A673 (cell line): ENCODE data around the gene HUS1. TPM values are rescaled to one million over a fixed set of nuclear protein-coding genes. Genes with fewer than 3 reads are reported as not detected.
"Not testable (repeated sequence)": the region's sequence is repeated elsewhere in the genome, so short reads cannot be mapped to it uniquely, and the experiment has no call there.

ENCODE experiments used
- BruUV-seq: library from RNA; stranded (reverse); fragments of 400-500 nt; replicated peaks from 2 replicates; lab custom pipeline; 2021; lab: Mats Ljungman, UMichigan
- CTCF ChIA-PET: fragments of 300-600 bp; sonication (Branson Sonifier 250); formaldehyde crosslinking; loops from one replicate; lab custom pipeline; 2022; ENCODE audit warnings: antibody characterized with exemption; lab: Charles Lee
- POLR2A ChIA-PET: fragments of 300-600 bp; sonication (Branson Sonifier 250); formaldehyde crosslinking; loops from one replicate; lab custom pipeline; 2022; ENCODE audit warnings: antibody characterized with exemption; ENCODE audit not compliant: low non-redundant PET; lab: Charles Lee
- DNase-seq: peaks from one replicate; pipeline ENCODE4 v3.0.0-alpha.2; 2015; ENCODE audit warnings: low spot score
- H3K27ac ChIP-seq: fragments of 200-600 bp; sonication (generic); 2 replicates; pipeline ENCODE4 v1.5.1; 2016; ENCODE audit warnings: mixed run types, low read depth, mild to moderate bottlenecking, mixed read lengths, antibody characterized with exemption, low read length; ENCODE audit not compliant: poor library complexity, severe bottlenecking
- H3K27me3 ChIP-seq: fragments of 200-600 bp; sonication (generic); replicated peaks from 2 replicates; pipeline ENCODE4 v1.6.1; 2017; ENCODE audit warnings: mixed run types, low read depth, mild to moderate bottlenecking, mixed read lengths, antibody characterized with exemption, low read length; ENCODE audit not compliant: insufficient read depth, poor library complexity
- H3K36me3 ChIP-seq: fragments of 200-600 bp; sonication (generic); 2 replicates; pipeline ENCODE4 v1.6.1; 2016; ENCODE audit warnings: mixed run types, mild to moderate bottlenecking, mixed read lengths, antibody characterized with exemption, low read length; ENCODE audit not compliant: insufficient read depth, poor library complexity, severe bottlenecking
- H3K4me1 ChIP-seq: fragments of 200-600 bp; sonication (generic); 2 replicates; pipeline ENCODE4 v1.6.1; 2017; ENCODE audit warnings: mixed run types, mild to moderate bottlenecking, mixed read lengths, antibody characterized with exemption, low read length; ENCODE audit not compliant: insufficient read depth, poor library complexity, severe bottlenecking
- H3K4me3 ChIP-seq: fragments of 200-600 bp; sonication (generic); 2 replicates; pipeline ENCODE4 v1.5.1; 2016; ENCODE audit warnings: low read depth, mixed run types, mild to moderate bottlenecking, mixed read lengths, low read length; ENCODE audit not compliant: poor library complexity, severe bottlenecking
- H3K9me3 ChIP-seq: fragments of 200-600 bp; sonication (generic); 2 replicates; pipeline ENCODE4 v1.6.1; 2016; ENCODE audit warnings: mixed run types, low read depth, mild to moderate bottlenecking, mixed read lengths, antibody characterized with exemption, low read length; ENCODE audit not compliant: poor library complexity, severe bottlenecking
- CTCF ChIP-seq: fragments of 300-800, 200-600 bp; sonication (generic); conservative IDR thresholded peaks from 2 replicates; pipeline ENCODE4 v1.5.1; 2017; ENCODE audit warnings: low read depth, mild to moderate bottlenecking, antibody characterized with exemption, low read length, moderate library complexity, mixed read lengths
- EZH2 ChIP-seq: fragments of 200-600 bp; sonication (generic); IDR thresholded peaks from 2 replicates; pipeline ENCODE4 v1.6.1; 2017; ENCODE audit warnings: borderline replicate concordance, low read depth, mild to moderate bottlenecking, mixed read lengths, antibody characterized with exemption, low read length; ENCODE audit not compliant: poor library complexity, severe bottlenecking
- intact Hi-C: fragments of 100-400 bp; cut with micrococcal nuclease; formaldehyde crosslinking; loops from one replicate; pipeline ENCODE4 v1.10.0; 2022; ENCODE audit not compliant: unreplicated experiment
- total RNA-seq: library from RNA; stranded (reverse); gene quantifications from 2 replicates; pipeline ENCODE4 v1.2.3, GENCODE V29; 2021

The HUS1 gene
- total RNA-seq, 1 experiment from 2014 or later, result 53.3 TPM

- ChIA-PET CTCF (no interaction called here), POLR2A (no interaction called here)
- no peaks in the 10 kb centered on the region for H3K36me3 ChIP-seq
- intact Hi-C loops, result no loop called here
- H3K27ac ChIP-seq, result no peak overlapping the region
- H3K4me1 ChIP-seq, result peaks cover 8% of the 10 kb centered on the region
- no TSS peak for BruUV-seq
- peaks cover 13% of the 10 kb centered on the region for H3K27me3 ChIP-seq
- no peak for TF ChIP-seq CTCF
- TF ChIP-seq EZH2, result no peak
- no peak overlapping the region for H3K4me3 ChIP-seq
- H3K9me3 ChIP-seq, result peaks cover 3% of the 10 kb centered on the region
- DNase-seq, result no peak
Measured at GRCh38 chr7:48006866-48007265, 27.5 kb upstream of the HUS1 start.

GRCh38 chr7:48004638-48005037 lies 25.2 kb upstream of the HUS1 start:
- BruUV-seq, result no TSS peak
- ChIA-PET POLR2A (no interaction called here), CTCF (no interaction called here)
- no peak for DNase-seq
- Histone ChIP-seq H3K9me3 (peaks cover 3% of the 10 kb centered on the region), H3K27me3 (peaks cover 13% of the 10 kb centered on the region), H3K27ac (no peak overlapping the region), H3K4me3 (no peak overlapping the region), H3K4me1 (peaks cover 8% of the 10 kb centered on the region), H3K36me3 (no peaks in the 10 kb centered on the region)
- intact Hi-C loops, result no loop called here
- TF ChIP-seq EZH2, result no peak
- TF ChIP-seq CTCF, result no peak

- peak; percentile 87 for DNase-seq
- Histone ChIP-seq H3K9me3 (peaks cover 3% of the 10 kb centered on the region), H3K4me3 (no peak overlapping the region), H3K27ac (no peak overlapping the region), H3K36me3 (no peaks in the 10 kb centered on the region), H3K4me1 (peaks cover 8% of the 10 kb centered on the region), H3K27me3 (peaks cover 13% of the 10 kb centered on the region)
- TF ChIP-seq EZH2 (no peak), CTCF (no peak)
- no TSS peak for BruUV-seq
- intact Hi-C loops, result no loop called here
- ChIA-PET CTCF (no interaction called here), POLR2A (no interaction called here)
Measured at GRCh38 chr7:48004032-48004431, 24.6 kb upstream of the HUS1 start.

- H3K36me3 ChIP-seq, H3K27me3 ChIP-seq, DNase-seq, H3K9me3 ChIP-seq, H3K4me3 ChIP-seq, CTCF ChIA-PET, H3K27ac ChIP-seq, H3K4me1 ChIP-seq, BruUV-seq, intact Hi-C loops: not testable (repeated sequence)
- POLR2A ChIA-PET, result interaction anchor here (0.6 kb wide), 1 partner anchor 149 kb away, joined by 3 read pairs; no protein-coding TSS in a partner anchor
Measured at GRCh38 chr7:48000164-48000563, 20.7 kb upstream of the HUS1 start.
